Fibroblast of the conjunctiva (primary cell): ENCODE measurements around the gene SMAP2.
"Not testable (repeated sequence)": the region's sequence is repeated elsewhere in the genome, so short reads cannot be mapped to it uniquely, and the experiment has no call there.

Experiments
- DNase-seq: peaks from one replicate; pipeline ENCODE4 v3.0.0-alpha.2; 2010; ENCODE audit warnings: low read depth

SMAP2 gene

DNA sequence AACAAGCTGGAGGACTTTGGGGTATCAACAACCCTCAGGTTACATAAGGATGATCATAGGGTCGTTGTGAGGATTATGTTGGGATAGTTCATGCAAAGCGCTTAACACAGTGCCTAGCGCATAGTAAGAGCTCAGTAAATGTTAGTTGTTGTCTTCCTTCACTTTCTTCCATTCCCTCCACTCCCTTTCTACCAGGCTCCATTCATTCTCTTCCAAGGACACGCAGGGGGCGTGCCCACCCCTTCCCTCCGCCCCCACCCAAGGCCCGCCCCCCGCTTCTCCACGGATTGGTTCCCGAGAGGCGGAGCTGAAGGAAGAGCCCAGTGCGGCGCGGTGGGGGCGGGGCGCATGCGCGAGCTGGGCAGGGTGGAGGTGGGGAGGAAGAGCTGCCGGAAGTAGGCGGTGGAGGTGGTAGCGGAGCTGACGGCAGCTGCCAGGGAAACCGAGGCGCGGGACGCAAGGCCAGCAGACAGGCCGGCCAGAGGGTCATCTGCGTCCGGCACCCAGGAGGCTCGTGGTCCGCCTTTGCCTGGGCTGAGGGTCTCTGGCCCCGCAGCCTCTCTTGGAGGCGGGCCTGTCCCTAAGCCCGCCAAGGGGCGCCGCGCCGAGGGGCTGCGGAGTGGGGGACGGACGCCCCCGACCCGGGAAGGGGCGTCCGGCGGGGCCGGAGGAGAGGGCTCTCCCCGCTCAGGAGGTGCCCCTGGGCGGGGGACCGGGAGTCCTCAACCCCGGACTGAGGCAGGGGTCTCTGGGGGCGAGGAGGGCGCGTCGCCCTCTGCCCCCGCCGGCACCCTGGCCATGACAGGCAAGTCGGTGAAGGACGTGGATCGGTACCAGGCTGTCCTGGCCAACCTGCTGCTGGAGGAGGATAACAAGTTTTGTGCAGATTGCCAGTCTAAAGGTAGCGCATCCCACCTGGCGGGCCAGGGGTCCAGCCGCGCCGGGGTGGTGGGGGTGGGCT, at the start of gene SMAP2:
Gene SMAP2, plus strand, starts transcription at position 405 of the 961 bp plus-strand sequence. Its CDS starts 394 bp downstream, at position 799.
- DNase-seq: peak; percentile 90

DNA sequence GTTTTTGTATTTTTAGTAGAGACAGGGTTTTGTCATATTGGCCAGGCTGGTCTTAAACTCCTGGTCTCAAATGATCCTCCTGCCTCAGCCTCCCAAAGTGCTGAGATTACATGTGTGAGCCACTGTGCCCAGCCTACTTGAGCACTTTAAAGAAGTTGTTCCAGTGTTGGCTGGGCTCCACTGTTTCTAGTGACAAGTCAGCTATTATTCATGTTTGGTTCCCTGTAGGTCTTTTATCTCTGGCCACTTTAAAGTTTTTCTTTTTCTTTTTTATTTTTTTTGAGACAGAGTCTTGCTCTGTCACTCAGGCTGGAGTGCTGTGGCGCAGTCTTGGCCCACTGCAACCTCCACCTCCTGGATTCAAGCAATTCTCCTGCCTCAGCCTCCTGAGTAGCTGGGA, 42.1 kb upstream of the SMAP2 start:
- not testable (repeated sequence) for DNase-seq

DNA sequence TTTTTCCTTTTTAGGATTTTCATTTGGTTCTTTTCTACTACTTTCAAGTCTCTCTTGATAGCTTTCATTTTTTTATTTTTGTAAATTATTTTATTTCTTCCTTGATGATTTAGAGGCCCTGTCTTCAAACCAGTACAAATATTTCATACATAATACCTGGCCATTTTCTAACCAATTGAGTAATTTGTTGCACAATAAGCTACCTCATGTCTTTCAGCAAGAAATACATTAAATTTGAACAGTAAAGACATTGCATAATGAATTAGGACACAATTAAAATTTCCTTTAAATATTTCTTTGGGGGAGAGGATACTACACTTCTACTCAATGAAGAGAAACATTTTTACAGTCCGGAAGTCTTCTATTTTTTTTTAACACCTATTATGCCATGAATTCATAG, 40.8 kb upstream of the SMAP2 start:
- DNase-seq: no peak

DNA sequence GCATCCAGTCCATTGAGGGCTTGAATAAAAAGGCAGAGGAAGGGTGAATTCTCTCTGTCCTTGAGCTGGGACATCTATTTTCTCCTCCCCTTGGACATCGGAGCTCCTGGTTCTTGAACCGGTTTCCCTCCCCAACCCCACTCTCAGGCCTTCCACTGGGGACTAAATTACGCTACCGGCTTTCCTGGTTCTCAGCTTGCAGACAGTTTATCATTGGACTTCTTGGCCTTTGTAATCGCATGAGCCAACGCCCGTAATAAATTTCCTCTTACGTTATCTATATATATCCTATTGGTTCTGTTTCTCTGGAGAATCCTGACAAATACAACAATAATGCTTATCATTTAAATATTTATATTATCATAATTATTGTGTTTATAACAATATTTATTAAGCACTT, 36.1 kb upstream of the SMAP2 start:
- no peak for DNase-seq

DNA sequence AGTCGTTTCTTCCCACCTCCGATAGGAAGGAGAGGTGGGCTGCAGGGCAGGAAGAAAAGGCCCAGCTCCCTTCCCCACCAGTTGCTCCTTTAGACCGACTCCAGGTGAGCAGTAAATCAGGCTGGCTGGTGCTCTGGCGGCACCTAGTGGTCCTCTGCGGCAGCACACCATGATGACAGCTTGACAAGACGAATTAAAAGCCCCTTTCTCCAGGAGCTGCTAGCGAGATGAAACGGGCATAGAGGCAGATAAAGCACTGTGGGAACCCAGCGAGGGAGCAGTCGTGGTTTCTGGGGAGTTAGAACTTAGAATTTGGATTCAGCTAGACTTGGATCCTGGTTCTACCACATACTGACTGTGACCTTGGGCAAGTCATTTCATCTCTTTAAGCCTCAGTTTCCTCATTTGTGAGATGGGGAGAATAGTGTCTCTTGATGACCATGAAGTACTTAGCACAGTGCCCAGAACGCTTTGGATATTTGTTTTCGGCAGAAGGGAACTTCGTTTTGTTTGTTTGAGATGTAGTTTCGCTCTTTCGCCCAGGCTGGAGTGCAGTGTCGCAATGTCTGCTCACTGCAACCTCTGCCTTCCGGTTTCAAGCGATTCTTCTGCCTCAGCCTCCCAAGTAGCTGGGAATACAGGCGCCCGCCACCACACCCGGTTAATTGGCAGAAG, 34.6 kb upstream of the SMAP2 start:
- DNase-seq: peak; percentile 75

DNA sequence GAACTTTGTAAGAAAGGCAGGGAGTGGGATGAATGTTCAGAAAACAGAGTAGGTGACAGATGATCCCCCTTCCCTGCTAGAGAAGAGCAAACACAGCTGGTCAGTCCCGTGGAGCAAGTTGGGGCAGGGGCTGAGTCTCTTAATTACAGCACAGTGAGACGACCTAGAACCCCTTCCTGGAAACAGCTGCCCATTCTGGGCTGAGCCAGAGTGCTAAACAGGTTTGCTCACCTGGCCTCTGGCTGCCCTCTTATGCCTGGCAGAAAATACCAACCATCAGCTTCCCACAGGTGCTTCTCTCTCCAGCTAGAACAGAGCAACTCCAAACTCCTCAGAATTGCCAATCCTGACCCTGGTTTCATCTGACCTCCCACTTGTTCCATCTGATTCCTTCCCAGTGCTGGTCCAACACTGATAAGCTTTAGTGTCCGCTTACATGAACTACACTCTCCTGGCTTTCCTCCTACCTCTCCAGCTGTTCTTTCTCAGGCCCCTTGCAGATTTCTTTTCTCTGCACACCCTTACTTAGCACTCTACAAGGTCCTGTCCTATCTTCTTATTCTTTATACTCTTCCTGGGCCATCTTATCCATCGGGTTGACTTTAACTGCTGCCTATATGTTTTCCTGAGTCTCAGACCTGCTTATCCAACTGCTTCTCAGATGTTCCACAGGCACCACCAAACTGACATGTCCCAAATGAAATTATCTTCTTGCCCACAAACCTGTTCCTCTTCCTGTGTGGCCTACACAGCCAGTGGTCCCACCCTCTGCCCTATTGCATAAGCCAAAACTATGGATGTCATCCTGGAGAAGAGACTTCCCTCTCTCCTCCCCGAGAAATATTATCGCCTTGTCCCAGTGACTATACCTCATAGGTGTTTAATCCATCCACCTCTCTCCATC, 33.9 kb upstream of the SMAP2 start:
- no peak for DNase-seq

DNA sequence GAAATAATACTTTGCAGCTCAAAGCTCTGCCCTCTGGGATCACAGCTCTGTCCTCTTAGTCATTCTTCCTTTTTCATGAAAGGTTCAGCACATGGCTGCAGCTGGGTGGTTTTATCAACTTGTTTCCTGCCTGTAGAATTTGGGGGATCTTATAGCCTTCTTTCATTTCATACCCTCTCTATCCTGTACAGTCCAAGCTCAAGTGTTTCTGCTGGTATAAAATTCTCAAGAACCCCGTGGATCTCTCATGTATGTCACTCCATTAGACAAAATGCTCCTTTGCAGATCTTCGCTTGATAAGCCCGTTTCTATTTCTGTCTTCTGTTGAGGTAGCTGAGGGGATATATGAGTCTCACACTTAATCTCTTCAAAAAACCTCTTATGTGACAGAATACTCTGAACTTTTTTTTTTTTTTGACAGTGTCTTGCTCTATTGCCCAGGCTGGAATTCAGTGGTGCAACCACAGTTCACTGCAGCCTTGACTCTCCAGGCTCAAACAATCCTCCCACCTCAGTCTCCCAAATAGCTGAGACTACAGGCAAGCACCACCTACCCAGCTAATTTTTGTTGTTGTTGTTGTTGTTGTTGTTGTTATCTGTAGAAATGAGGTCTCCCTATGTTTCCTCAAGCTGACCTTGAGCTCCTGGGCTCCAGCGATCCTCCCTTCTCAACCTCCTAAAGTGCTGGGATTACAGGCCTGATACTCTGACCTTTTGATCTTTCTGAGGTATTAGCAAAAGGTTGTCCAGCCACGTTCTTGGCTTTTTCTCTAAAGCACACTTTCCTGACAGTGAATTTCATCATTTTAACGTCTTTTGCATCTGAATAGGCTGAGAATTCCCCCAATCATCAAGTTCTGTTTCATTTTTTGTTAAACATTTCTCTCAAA, 31.8 kb upstream of the SMAP2 start:
- no peak for DNase-seq

DNA sequence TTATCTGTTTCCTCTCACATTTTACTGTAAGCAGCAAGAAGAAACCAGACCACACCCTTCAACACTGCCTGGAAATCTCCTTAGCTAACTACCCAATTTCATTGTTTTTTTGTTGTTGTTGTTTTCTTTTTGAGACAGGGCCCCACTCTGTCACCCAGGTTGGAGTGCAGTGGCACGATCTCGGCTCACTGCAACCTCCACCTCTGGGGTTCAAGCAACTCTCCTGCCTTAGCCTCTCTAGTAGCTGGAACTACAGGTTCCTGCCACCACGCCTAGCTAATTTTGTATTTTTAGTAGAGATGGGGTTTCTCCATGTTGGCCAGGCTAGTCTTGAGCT, 31.2 kb upstream of the SMAP2 start:
- DNase-seq: not testable (repeated sequence)

DNA sequence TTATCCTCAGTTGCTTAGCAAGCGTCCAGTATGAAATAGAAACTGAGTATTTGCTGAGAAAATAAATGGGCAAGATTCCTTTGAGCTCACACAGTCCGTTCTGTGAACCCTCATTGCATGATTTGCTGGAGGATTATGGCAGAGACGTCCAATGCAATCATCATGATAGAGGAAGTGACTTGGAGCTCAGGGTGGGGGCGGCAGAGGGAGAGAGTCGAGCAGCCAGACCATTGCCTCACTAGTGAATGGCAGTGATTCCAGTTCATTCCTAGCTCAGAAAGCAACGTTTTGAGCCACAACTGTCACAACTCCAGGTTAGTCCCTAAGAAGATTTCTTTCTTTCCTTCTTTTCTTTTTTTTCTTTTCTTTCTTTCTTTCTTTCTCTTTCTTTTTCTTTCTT, 28.9 kb upstream of the SMAP2 start:
- peak; percentile 17 for DNase-seq

DNA sequence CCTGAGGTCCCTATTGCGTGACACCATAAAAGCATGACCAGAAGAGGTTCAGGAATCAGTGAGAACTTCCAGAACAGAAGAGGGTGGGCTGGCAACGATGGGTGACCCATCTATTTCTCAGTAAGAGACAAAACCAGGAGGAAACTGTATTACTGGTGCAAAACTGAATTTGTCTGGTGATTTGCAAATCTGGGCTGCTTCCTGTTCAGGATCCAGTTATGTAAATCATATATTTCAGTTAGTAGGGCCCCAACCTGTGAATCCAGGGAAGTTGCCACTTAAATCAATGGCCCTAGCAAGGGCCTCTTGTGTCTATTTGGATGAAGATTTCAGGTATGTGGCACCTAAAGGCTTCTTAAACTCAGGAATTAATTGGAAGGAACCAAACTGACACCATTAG, 23.1 kb upstream of the SMAP2 start:
- no peak for DNase-seq

DNA sequence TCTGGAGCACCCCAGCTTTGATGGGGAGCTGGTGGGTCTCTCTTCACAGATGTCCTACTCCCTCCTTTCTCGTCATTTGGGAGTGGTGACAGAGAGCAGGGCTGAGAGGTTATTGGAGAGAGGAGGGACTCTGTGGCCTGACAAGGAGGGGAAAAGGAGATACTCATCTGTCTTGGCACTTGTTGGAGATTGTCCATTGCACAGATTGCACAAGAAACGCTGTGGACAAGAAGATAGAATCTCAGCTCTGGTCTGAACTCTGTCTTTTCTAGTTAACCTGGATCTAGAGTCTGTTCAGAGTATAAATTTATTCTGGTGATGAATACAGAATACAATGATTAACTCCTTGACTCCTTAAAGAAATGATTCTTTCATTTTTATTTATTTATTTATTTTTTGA, 22.4 kb upstream of the SMAP2 start:
- DNase-seq: no peak

DNA sequence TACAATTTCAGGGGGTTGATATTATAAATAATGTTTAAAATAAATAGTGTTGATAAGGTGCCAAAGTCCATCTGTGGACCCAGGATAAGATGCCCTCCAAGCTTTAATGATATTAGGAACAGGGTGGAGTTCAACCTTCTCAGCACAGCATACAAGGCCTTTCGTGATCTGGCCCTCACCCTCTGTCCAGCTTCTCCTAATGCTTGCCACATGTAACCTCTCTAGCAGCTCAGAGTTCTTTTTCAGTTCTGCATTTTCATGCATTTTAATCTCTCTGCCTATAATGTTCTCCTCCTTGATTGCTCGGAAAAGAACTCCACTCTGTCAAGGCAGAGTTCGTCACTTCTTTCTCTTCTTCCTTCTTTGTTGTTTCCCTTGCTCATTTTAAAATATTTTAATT, 21.4 kb upstream of the SMAP2 start:
- no peak for DNase-seq

DNA sequence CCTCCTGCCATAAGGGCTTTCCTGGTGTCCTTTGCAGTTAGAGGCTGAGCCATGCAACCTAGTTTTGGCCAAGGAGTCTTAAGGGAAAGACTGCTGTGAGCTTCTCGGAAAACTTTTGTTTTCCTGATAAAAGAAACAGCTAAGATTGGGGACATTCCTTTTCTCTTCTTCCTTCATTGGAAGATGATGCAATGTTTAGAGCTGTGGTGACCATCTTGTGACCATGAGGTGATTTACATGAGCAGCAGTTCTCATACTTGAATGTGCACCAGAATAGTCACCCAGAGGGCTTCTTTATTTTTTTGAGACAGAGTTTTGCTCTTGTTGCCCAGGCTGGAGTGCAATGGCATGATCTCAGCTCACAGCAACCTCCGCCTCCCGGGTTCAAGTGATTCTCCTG, 20.4 kb upstream of the SMAP2 start:
- no peak for DNase-seq

DNA sequence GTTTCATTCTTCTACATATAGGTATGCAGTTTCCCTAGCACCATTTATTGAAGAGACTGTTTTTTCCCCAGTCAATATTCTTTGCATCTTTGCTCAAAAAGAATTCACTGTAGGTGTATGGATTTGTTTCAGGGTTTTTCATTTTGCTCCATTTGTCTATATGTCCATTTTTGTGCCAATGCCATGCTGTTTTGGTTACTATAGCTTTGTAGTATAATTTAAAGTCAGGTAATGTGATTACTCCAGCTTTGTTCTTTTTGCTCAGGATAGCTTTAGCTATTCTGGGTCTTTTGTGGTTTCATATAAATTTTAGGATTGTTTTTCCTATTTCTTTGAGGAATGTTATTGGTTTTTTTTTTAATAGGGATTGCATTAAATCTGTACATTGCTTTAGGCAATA, 15.9 kb upstream of the SMAP2 start:
- no peak for DNase-seq

DNA sequence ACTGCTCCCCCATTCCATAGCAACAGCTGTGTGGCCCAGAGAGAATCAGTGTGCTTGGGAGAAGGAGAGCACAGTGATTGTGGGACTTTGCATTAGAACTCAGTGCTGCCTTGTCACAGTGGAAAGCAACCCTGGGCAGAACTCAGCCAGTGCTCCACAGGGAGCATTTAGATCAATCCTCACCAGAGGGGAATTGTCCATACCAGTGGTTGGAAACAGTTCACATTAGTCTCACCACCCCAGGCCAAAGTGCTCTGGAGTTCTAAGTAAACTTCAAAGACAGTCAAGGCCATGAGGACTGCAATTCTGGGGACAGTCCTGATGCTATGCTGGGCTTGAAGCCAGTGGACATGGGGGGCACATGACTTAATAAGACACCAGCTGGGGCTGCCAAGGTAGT, 12.9 kb upstream of the SMAP2 start:
- no peak for DNase-seq

DNA sequence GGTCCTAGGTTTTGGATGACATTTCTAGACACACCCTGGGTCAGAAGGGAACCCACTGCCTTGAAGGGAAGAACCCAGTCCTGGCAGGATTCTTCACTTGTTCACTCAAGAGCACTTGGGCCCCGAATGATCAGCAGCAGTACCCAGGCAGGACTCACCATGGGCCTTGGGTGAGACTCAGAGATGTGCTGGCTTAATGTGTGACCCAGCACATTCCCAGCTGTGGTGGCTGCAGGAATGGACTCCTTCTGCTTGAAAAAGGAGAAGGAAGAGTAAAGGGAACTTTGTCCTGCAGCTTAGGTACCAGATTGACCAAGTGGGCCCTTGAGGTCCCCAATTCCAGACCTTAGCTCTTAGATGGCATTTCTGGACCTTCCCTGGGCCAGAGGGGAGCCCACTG, 12.3 kb upstream of the SMAP2 start:
- DNase-seq: no peak

DNA sequence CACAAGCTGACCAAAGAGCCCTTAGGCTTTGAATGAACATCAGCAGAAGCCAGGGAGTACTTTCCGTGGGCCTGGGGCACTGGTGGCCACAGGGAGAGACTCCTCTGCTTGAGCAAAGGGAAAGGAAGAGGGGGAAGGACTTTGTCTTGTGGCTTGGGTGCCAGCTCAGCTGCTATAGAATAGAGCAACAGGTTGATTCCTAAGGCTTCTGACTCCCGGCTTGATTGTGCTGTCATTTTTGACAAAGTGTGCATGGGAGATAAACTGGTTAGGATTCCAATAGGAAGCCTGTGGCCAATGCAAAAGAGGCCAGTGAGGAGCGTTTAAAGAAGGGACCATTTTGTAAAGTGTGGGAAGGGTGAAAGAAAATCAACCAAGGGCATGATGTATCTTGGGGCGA, 11.9 kb upstream of the SMAP2 start:
- no peak for DNase-seq

DNA sequence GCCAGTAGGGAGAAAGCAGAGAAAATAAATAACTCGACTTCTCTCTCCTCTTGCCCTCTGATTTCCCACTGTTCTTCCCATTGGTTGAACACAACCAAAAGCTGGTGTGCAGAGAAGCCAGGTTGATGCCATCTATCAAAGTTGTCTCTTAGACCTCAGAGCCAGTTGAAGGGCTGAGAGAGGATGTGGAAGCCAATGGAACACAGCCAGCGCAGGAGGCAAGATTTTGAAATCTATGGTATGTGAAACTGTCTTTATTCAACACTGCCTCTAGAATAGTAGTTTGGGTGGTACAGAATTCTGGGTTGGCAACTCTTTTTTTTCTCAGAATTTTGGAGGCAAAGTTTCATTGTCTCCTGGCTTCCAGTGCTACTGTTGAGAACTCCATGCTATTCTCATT, 11.3 kb upstream of the SMAP2 start:
- DNase-seq: no peak

DNA sequence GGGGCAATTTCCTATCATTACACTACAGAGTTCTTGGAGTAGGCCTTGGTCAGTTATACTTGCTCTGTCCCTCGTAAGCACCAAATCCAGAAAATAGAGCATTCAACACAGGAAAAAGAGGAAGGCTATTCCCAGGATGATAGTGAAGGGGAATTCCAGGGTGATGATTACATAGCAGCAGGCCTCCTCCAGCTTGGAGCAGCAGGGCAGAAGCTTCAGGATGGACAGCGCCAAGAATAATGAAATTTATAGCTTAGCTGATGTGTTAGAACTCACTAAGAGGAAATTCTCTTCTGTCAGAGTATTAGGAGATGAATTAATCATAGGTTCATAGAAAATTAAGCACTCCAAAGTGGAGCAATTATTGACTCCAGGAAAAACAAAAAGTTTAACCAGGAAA, 10.8 kb upstream of the SMAP2 start:
- DNase-seq: no peak

DNA sequence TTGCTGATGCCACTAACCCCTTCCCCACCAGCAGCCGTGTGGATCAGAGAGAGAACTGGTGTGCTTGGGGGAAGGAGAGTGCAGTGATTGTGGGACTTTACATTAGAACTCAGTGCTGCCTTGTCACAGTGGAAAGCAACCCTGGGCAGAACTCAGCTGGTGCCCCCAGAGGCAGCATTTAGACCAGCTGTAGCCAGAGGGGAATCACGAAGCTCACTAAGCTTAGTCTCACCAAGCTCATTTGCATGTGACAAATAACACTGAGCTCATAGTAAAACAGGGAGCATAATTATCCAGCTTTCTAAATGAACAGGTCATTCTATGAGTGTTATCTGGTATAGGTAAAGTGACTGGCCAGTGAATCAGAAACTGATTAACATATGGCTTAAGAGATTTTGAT, 9.8 kb upstream of the SMAP2 start:
- no peak for DNase-seq

DNA sequence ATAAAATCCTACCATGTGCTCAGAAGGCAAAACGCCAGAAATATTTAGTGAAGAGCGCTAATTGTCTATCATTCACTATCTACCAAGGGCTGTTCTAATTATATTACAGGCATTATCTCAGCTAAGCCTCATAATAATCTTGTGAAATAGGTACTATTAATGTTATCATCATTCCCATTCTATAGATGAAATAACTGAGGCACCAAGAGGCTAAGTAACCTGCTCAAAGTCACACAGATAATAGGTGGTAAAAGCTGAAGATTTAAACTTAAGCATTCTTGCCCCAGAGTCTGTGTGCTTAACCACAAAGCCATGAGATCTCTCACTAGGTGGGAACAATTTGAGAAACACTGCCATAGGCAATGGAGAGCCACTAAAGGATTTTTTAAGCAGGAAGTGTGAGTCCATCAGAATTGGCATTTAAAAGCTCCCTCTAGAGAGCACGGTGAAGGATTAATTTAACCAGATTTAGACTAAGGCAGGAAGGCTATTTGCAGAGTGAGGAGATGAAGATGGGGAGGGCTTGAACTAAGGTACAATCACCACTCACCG, 1.7 kb upstream of the SMAP2 start:
- no peak for DNase-seq
